Measurements from ENCODE around the gene MYH3. TPM values are rescaled to one million over a fixed set of nuclear protein-coding genes. Genes with fewer than 3 reads are reported as not detected.

MYH3 gene
- polyA plus RNA-seq, 2 donors: 0.95 to 3.6 TPM

GRCh38 chr17:10633738-10634379, 23.2 kb downstream of the MYH3 start:
- Histone ChIP-seq H3K9me3 (ENCODE audit: control insufficient read depth in 2 of 2, insufficient read depth in 1 of 2, low read depth in 1 of 2, low read length in 1 of 2) (no peaks in the 10 kb centered on the region), H3K4me1 (ENCODE audit: control insufficient read depth in 2 of 2, insufficient read depth in 2 of 2, low read length in 1 of 2) (no peaks in the 10 kb centered on the region), H3K27ac (ENCODE audit: low read depth in 2 of 2, low read length in 1 of 2) (no peak overlapping the region), H3K4me3 (ENCODE audit: low read depth in 1 of 2, low read length in 2 of 2) (no peak overlapping the region), H3K36me3 (ENCODE audit: control insufficient read depth in 2 of 2, insufficient read depth in 2 of 2, low read length in 1 of 2) (peaks cover 3 to 7% of the 10 kb centered on the region in 2 donors), H3K27me3 (ENCODE audit: control insufficient read depth in 1 of 2, insufficient read depth in 2 of 2, low read length in 2 of 2) (no peaks in the 10 kb centered on the region)
- whole genome bisulfite sequencing, 2 donors: 88% methylated on average over 15 of the region's 15 CpGs

GRCh38 chr17:10631701-10632100, 25.4 kb downstream of the MYH3 start:
- Histone ChIP-seq H3K4me1 (ENCODE audit: control insufficient read depth in 2 of 2, insufficient read depth in 2 of 2, low read length in 1 of 2) (no peaks in the 10 kb centered on the region), H3K36me3 (ENCODE audit: control insufficient read depth in 2 of 2, insufficient read depth in 2 of 2, low read length in 1 of 2) (peaks cover 3 to 4% of the 10 kb centered on the region in 2 donors), H3K9me3 (ENCODE audit: control insufficient read depth in 2 of 2, insufficient read depth in 1 of 2, low read depth in 1 of 2, low read length in 1 of 2) (no peaks in the 10 kb centered on the region), H3K27ac (ENCODE audit: low read depth in 2 of 2, low read length in 1 of 2) (no peak overlapping the region), H3K4me3 (ENCODE audit: low read depth in 1 of 2, low read length in 2 of 2) (no peak overlapping the region), H3K27me3 (ENCODE audit: control insufficient read depth in 1 of 2, insufficient read depth in 2 of 2, low read length in 2 of 2) (no peaks in the 10 kb centered on the region)
- WGBS, 2 donors: 83 to 89% methylated on average over 15 of the region's 15 CpGs

- Histone ChIP-seq H3K27me3 (ENCODE audit: control insufficient read depth in 1 of 2, insufficient read depth in 2 of 2, low read length in 2 of 2) (no peaks in the 10 kb centered on the region), H3K27ac (ENCODE audit: low read depth in 2 of 2, low read length in 1 of 2) (no peak overlapping the region), H3K36me3 (ENCODE audit: control insufficient read depth in 2 of 2, insufficient read depth in 2 of 2, low read length in 1 of 2) (peaks cover 3 to 4% of the 10 kb centered on the region in 2 donors), H3K4me3 (ENCODE audit: low read depth in 1 of 2, low read length in 2 of 2) (no peak overlapping the region), H3K9me3 (ENCODE audit: control insufficient read depth in 2 of 2, insufficient read depth in 1 of 2, low read depth in 1 of 2, low read length in 1 of 2) (no peaks in the 10 kb centered on the region), H3K4me1 (ENCODE audit: control insufficient read depth in 2 of 2, insufficient read depth in 2 of 2, low read length in 1 of 2) (no peaks in the 10 kb centered on the region)
- 50 to 53% methylated on average over 18 of the region's 18 CpGs for WGBS, 2 donors
Measured at GRCh38 chr17:10631048-10631700, 25.9 kb downstream of the MYH3 start.

- no peaks in the 10 kb centered on the region for H3K4me1 ChIP-seq (ENCODE audit: control insufficient read depth in 2 of 2, insufficient read depth in 2 of 2, low read length in 1 of 2)
- H3K27ac ChIP-seq (ENCODE audit: low read depth in 2 of 2, low read length in 1 of 2): no peak overlapping the region
- H3K36me3 ChIP-seq (ENCODE audit: control insufficient read depth in 2 of 2, insufficient read depth in 2 of 2, low read length in 1 of 2): peaks cover 2 to 4% of the 10 kb centered on the region in 2 donors
- no peaks in the 10 kb centered on the region for H3K9me3 ChIP-seq (ENCODE audit: control insufficient read depth in 2 of 2, insufficient read depth in 1 of 2, low read depth in 1 of 2, low read length in 1 of 2)
- no peaks in the 10 kb centered on the region for H3K27me3 ChIP-seq (ENCODE audit: control insufficient read depth in 1 of 2, insufficient read depth in 2 of 2, low read length in 2 of 2)
- H3K4me3 ChIP-seq (ENCODE audit: low read depth in 1 of 2, low read length in 2 of 2): no peak overlapping the region
- 94 to 95% methylated on average over 12 of the region's 12 CpGs for WGBS, 2 donors
Measured at GRCh38 chr17:10629706-10630105, 27.4 kb downstream of the MYH3 start.

GRCh38 chr17:10628756-10629155, 28.4 kb downstream of the MYH3 start:
- Histone ChIP-seq H3K4me3 (ENCODE audit: low read depth in 1 of 2, low read length in 2 of 2) (no peak overlapping the region), H3K4me1 (ENCODE audit: control insufficient read depth in 2 of 2, insufficient read depth in 2 of 2, low read length in 1 of 2) (peaks cover 0 to 1% of the 10 kb centered on the region in 2 donors), H3K36me3 (ENCODE audit: control insufficient read depth in 2 of 2, insufficient read depth in 2 of 2, low read length in 1 of 2) (peaks cover 0 to 4% of the 10 kb centered on the region in 2 donors), H3K27me3 (ENCODE audit: control insufficient read depth in 1 of 2, insufficient read depth in 2 of 2, low read length in 2 of 2) (no peaks in the 10 kb centered on the region), H3K27ac (ENCODE audit: low read depth in 2 of 2, low read length in 1 of 2) (no peak overlapping the region), H3K9me3 (ENCODE audit: control insufficient read depth in 2 of 2, insufficient read depth in 1 of 2, low read depth in 1 of 2, low read length in 1 of 2) (no peaks in the 10 kb centered on the region)
- 88 to 90% methylated on average over 13 of the region's 13 CpGs for WGBS, 2 donors

- H3K27me3 ChIP-seq (ENCODE audit: control insufficient read depth in 1 of 2, insufficient read depth in 2 of 2, low read length in 2 of 2): no peaks in the 10 kb centered on the region
- H3K27ac ChIP-seq (ENCODE audit: low read depth in 2 of 2, low read length in 1 of 2): no peak overlapping the region
- H3K4me1 ChIP-seq (ENCODE audit: control insufficient read depth in 2 of 2, insufficient read depth in 2 of 2, low read length in 1 of 2): peaks cover 0 to 9% of the 10 kb centered on the region in 2 donors
- H3K4me3 ChIP-seq (ENCODE audit: low read depth in 1 of 2, low read length in 2 of 2): no peak overlapping the region
- 73 to 85% methylated on average over 9 of the region's 9 CpGs for WGBS, 2 donors
- peaks cover 0 to 4% of the 10 kb centered on the region in 2 donors for H3K36me3 ChIP-seq (ENCODE audit: control insufficient read depth in 2 of 2, insufficient read depth in 2 of 2, low read length in 1 of 2)
- no peaks in the 10 kb centered on the region for H3K9me3 ChIP-seq (ENCODE audit: control insufficient read depth in 2 of 2, insufficient read depth in 1 of 2, low read depth in 1 of 2, low read length in 1 of 2)
Measured at GRCh38 chr17:10626390-10626789, 30.7 kb downstream of the MYH3 start.

- Histone ChIP-seq H3K4me1 (ENCODE audit: control insufficient read depth in 2 of 2, insufficient read depth in 2 of 2, low read length in 1 of 2) (peaks cover 0 to 9% of the 10 kb centered on the region in 2 donors), H3K9me3 (ENCODE audit: control insufficient read depth in 2 of 2, insufficient read depth in 1 of 2, low read depth in 1 of 2, low read length in 1 of 2) (no peaks in the 10 kb centered on the region), H3K4me3 (ENCODE audit: low read depth in 1 of 2, low read length in 2 of 2) (no peak overlapping the region), H3K27ac (ENCODE audit: low read depth in 2 of 2, low read length in 1 of 2) (no peak overlapping the region), H3K36me3 (ENCODE audit: control insufficient read depth in 2 of 2, insufficient read depth in 2 of 2, low read length in 1 of 2) (peaks cover 0 to under 1% of the 10 kb centered on the region in 2 donors), H3K27me3 (ENCODE audit: control insufficient read depth in 1 of 2, insufficient read depth in 2 of 2, low read length in 2 of 2) (no peaks in the 10 kb centered on the region)
- WGBS, 2 donors: 89% methylated on average over 11 of the region's 11 CpGs
Measured at GRCh38 chr17:10624969-10625368, 32.1 kb downstream of the MYH3 start.

GRCh38 chr17:10623737-10624338, 33.3 kb downstream of the MYH3 start:
- H3K36me3 ChIP-seq (ENCODE audit: control insufficient read depth in 2 of 2, insufficient read depth in 2 of 2, low read length in 1 of 2): no peaks in the 10 kb centered on the region
- WGBS, 2 donors: 56 to 62% methylated on average over 10 of the region's 10 CpGs
- no peaks in the 10 kb centered on the region for H3K9me3 ChIP-seq (ENCODE audit: control insufficient read depth in 2 of 2, insufficient read depth in 1 of 2, low read depth in 1 of 2, low read length in 1 of 2)
- peak overlapping the region in 1 of 2 donors; percentile 62 for H3K27ac ChIP-seq (ENCODE audit: low read depth in 2 of 2, low read length in 1 of 2)
- H3K27me3 ChIP-seq (ENCODE audit: control insufficient read depth in 1 of 2, insufficient read depth in 2 of 2, low read length in 2 of 2): no peaks in the 10 kb centered on the region
- H3K4me3 ChIP-seq (ENCODE audit: low read depth in 1 of 2, low read length in 2 of 2): no peak overlapping the region
- H3K4me1 ChIP-seq (ENCODE audit: control insufficient read depth in 2 of 2, insufficient read depth in 2 of 2, low read length in 1 of 2): peaks cover 0 to 9% of the 10 kb centered on the region in 2 donors

GRCh38 chr17:10622617-10623485, 34.3 kb downstream of the MYH3 start:
- Histone ChIP-seq H3K9me3 (ENCODE audit: control insufficient read depth in 2 of 2, insufficient read depth in 1 of 2, low read depth in 1 of 2, low read length in 1 of 2) (no peaks in the 10 kb centered on the region), H3K4me3 (ENCODE audit: low read depth in 1 of 2, low read length in 2 of 2) (no peak overlapping the region), H3K27me3 (ENCODE audit: control insufficient read depth in 1 of 2, insufficient read depth in 2 of 2, low read length in 2 of 2) (no peaks in the 10 kb centered on the region), H3K27ac (ENCODE audit: low read depth in 2 of 2, low read length in 1 of 2) (peak overlapping the region; percentile 62 to 85), H3K36me3 (ENCODE audit: control insufficient read depth in 2 of 2, insufficient read depth in 2 of 2, low read length in 1 of 2) (no peaks in the 10 kb centered on the region), H3K4me1 (ENCODE audit: control insufficient read depth in 2 of 2, insufficient read depth in 2 of 2, low read length in 1 of 2) (peaks cover 0 to 9% of the 10 kb centered on the region in 2 donors)
- WGBS, 2 donors: 47 to 64% methylated on average over 14 of the region's 14 CpGs
